ENCODE results near the gene NGEF.

The NGEF gene

DNA sequence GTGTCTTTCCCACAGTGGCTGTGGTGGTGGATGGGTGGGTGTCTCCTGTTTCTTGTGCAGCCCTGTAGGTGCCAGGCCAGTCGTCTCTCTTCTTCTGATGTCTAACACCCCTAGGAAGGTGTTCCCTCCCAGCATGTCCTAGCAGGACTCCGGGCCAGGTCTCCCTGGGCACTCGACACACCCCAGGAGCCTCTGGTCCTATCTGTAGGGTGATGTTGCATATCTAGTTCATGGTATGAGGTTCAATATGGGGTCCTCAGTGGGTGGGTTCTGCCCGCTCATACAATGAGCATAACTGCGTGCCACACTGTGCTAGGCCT lies 14.4 kb downstream of the NGEF start:
- Histone ChIP-seq H3K36me3 (ENCODE audit: control insufficient read depth in 2 of 2, insufficient read depth in 1 of 2, low read length in 2 of 2) (no peaks in the 10 kb centered on the region), H3K4me1 (ENCODE audit: control insufficient read depth, insufficient read depth, low read length) (no peaks in the 10 kb centered on the region), H3K4me3 (ENCODE audit: low read depth, low read length) (no peak overlapping the region), H3K9me3 (ENCODE audit: control insufficient read depth, insufficient read depth, low read depth, low read length) (no peaks in the 10 kb centered on the region), H3K27ac (ENCODE audit: extremely low read depth, low read depth, low read length) (no peak overlapping the region)
- ChIA-PET POLR2A (no interaction called here), CTCF (no interaction called here)
- TF ChIP-seq, protein P1, sequence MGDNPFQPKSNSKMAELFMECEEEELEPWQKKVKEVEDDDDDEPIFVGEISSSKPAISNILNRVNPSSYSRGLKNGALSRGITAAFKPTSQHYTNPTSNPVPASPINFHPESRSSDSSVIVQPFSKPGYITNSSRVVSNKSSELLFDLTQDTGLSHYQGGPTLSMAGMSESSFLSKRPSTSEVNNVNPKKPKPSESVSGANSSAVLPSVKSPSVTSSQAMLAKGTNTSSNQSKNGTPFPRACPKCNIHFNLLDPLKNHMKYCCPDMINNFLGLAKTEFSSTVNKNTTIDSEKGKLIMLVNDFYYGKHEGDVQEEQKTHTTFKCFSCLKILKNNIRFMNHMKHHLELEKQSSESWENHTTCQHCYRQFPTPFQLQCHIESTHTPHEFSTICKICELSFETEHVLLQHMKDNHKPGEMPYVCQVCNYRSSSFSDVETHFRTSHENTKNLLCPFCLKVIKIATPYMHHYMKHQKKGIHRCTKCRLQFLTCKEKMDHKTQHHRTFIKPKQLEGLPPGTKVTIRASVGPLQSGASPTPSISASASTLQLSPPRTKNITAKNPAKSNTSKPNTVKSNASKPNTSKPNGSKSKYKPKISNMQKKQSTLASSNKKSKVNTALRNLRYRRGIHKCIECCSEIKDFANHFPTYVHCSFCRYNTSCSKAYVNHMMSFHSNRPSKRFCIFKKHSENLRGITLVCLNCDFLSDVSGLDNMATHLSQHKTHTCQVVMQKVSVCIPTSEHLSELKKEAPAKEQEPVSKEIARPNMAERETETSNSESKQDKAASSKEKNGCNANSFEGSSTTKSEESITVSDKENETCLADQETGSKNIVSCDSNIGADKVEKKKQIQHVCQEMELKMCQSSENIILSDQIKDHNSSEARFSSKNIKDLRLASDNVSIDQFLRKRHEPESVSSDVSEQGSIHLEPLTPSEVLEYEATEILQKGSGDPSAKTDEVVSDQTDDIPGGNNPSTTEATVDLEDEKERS (tag by site-specific recombination; IDR thresholded peaks at IDR 0.05): no peak
- no peak for TF ChIP-seq ZBTB17 (tag by site-specific recombination; IDR thresholded peaks at IDR 0.05)
- TF ChIP-seq ZNF670 (tag by site-specific recombination; IDR thresholded peaks at IDR 0.05; ENCODE audit: low read depth): no peak
- TF ChIP-seq, protein P2, sequence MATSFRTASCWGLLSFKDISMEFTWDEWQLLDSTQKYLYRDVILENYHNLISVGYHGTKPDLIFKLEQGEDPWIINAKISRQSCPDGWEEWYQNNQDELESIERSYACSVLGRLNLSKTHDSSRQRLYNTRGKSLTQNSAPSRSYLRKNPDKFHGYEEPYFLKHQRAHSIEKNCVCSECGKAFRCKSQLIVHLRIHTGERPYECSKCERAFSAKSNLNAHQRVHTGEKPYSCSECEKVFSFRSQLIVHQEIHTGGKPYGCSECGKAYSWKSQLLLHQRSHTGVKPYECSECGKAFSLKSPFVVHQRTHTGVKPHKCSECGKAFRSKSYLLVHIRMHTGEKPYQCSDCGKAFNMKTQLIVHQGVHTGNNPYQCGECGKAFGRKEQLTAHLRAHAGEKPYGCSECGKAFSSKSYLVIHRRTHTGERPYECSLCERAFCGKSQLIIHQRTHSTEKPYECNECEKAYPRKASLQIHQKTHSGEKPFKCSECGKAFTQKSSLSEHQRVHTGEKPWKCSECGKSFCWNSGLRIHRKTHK (tag by site-specific recombination; IDR thresholded peaks at IDR 0.05): no peak
- no peak for TF ChIP-seq ZNF549 (tag by site-specific recombination; IDR thresholded peaks at IDR 0.05)
- TF ChIP-seq RBAK (tag by site-specific recombination; IDR thresholded peaks at IDR 0.05): no peak
- TF ChIP-seq, protein P3, sequence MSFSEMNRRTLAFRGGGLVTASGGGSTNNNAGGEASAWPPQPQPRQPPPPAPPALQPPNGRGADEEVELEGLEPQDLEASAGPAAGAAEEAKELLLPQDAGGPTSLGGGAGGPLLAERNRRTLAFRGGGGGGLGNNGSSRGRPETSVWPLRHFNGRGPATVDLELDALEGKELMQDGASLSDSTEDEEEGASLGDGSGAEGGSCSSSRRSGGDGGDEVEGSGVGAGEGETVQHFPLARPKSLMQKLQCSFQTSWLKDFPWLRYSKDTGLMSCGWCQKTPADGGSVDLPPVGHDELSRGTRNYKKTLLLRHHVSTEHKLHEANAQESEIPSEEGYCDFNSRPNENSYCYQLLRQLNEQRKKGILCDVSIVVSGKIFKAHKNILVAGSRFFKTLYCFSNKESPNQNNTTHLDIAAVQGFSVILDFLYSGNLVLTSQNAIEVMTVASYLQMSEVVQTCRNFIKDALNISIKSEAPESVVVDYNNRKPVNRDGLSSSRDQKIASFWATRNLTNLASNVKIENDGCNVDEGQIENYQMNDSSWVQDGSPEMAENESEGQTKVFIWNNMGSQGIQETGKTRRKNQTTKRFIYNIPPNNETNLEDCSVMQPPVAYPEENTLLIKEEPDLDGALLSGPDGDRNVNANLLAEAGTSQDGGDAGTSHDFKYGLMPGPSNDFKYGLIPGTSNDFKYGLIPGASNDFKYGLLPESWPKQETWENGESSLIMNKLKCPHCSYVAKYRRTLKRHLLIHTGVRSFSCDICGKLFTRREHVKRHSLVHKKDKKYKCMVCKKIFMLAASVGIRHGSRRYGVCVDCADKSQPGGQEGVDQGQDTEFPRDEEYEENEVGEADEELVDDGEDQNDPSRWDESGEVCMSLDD (tag by site-specific recombination; IDR thresholded peaks at IDR 0.05): no peak
- TF ChIP-seq TCF7L2 (IDR thresholded peaks at IDR 0.05; ENCODE audit: borderline replicate concordance, low read depth, low read length): no peak
- TF ChIP-seq ZNF433 (tag by site-specific recombination; IDR thresholded peaks at IDR 0.05; ENCODE audit: low read depth): no peak
- TF ChIP-seq ZNF843 (tag by site-specific recombination; IDR thresholded peaks at IDR 0.05): no peak
- no peak for TF ChIP-seq ZNF529 (tag by site-specific recombination; IDR thresholded peaks at IDR 0.05; ENCODE audit: insufficient replicate concordance)
- no peak for TF ChIP-seq ZNF2 (tag by site-specific recombination; IDR thresholded peaks at IDR 0.05)
- TF ChIP-seq, protein P4, sequence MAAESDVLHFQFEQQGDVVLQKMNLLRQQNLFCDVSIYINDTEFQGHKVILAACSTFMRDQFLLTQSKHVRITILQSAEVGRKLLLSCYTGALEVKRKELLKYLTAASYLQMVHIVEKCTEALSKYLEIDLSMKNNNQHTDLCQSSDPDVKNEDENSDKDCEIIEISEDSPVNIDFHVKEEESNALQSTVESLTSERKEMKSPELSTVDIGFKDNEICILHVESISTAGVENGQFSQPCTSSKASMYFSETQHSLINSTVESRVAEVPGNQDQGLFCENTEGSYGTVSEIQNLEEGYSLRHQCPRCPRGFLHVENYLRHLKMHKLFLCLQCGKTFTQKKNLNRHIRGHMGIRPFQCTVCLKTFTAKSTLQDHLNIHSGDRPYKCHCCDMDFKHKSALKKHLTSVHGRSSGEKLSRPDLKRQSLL (tag by site-specific recombination; IDR thresholded peaks at IDR 0.05): no peak
- TF ChIP-seq, protein P5, sequence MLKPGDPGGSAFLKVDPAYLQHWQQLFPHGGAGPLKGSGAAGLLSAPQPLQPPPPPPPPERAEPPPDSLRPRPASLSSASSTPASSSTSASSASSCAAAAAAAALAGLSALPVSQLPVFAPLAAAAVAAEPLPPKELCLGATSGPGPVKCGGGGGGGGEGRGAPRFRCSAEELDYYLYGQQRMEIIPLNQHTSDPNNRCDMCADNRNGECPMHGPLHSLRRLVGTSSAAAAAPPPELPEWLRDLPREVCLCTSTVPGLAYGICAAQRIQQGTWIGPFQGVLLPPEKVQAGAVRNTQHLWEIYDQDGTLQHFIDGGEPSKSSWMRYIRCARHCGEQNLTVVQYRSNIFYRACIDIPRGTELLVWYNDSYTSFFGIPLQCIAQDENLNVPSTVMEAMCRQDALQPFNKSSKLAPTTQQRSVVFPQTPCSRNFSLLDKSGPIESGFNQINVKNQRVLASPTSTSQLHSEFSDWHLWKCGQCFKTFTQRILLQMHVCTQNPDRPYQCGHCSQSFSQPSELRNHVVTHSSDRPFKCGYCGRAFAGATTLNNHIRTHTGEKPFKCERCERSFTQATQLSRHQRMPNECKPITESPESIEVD (tag by site-specific recombination; IDR thresholded peaks at IDR 0.05): no peak

Data from HEK293 (cell line).